Measurements from ENCODE around the gene DRAP1.

DNA sequence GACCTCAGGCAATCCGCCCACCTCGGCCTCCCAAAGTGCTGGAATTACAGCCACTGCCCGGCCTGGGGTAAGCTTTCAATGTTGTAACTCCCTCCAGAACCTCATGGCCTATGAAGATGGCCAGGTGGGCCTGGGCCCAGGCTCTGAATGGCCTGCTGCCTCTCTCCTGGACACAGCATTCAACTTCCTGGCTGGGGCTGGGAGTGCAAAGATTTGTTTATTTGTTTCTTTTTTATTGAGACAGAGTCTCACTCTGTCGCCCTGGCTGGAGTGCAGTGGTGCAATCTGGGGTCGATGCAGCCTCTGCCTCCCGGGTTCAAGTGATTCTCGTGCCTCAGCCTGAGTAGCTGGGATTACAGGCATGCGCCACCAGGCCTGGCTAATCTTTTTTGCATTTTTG, 25.5 kb downstream of the DRAP1 start:
- TF ChIP-seq, protein P1, sequence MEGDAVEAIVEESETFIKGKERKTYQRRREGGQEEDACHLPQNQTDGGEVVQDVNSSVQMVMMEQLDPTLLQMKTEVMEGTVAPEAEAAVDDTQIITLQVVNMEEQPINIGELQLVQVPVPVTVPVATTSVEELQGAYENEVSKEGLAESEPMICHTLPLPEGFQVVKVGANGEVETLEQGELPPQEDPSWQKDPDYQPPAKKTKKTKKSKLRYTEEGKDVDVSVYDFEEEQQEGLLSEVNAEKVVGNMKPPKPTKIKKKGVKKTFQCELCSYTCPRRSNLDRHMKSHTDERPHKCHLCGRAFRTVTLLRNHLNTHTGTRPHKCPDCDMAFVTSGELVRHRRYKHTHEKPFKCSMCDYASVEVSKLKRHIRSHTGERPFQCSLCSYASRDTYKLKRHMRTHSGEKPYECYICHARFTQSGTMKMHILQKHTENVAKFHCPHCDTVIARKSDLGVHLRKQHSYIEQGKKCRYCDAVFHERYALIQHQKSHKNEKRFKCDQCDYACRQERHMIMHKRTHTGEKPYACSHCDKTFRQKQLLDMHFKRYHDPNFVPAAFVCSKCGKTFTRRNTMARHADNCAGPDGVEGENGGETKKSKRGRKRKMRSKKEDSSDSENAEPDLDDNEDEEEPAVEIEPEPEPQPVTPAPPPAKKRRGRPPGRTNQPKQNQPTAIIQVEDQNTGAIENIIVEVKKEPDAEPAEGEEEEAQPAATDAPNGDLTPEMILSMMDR (IDR thresholded peaks at IDR 0.05): no peak
- no peak for TF ChIP-seq POLR2A (IDR thresholded peaks at IDR 0.05)
